ENCODE data around the gene STOM. TPM values are rescaled to one million over a fixed set of nuclear protein-coding genes. Genes with fewer than 3 reads are reported as not detected.

Gene STOM
- total RNA-seq, 1 donor from 2014 or later, result 145 TPM

DNA sequence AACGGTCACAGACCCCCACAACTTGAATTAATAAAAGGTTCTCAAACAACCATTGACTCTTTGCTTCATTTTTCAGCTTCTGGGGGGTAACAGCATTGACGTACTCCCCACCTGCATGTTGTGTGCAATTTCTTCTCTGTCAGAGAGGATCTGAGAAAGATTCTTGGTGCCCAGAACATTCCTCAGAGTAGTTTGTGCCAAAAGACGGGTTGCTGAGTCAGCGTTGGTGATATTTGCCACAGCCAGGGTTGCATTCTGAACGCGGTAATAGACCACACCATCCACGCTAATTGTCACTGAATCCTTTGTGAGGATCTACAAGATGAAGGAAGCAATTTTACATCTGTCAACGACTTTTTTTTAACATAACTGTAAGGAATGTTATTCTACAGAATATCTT is 21.0 kb downstream of the STOM start:
- DNase-seq (ENCODE audit: low spot score), result no peak

DNA sequence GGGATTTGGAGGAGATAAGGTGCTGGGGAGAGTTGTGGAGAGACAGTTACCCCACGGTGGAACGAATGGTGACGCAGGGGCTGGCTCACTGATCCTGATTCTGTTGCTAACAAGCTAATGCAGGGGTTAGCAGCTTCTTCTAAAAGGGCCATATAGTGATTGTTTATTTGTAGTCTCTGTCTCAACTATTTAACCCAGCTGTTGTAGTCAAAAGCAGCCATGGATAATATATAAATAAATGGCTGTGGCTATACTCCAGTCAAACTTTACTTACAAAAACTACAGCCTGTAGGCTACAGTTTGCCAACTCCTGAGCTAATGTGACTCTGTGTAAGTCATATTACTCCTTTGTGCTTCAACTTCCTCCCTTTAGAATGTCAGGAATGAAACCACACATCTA is 21.8 kb downstream of the STOM start:
- DNase-seq (ENCODE audit: low spot score), result peak; percentile 56

DNA sequence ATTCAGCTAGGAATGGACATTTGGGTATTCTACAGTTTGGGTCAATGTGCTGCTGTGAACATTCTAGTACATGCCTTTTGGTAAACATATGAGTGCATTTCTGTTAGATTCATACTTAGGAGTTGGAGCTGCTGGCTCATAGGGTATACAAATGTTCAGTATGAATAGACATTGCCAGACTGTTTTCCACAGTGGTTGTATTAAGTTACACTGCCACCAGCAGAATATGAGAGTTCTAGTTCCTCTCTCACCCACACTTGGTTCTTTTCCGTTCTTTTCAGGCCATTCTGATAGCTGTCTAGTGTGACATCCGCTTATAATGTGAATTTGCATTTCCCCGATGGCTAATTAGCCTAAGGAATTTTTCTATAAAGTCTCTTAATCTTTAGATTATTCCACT is 25.0 kb downstream of the STOM start:
- DNase-seq (ENCODE audit: low spot score), result no peak

DNA sequence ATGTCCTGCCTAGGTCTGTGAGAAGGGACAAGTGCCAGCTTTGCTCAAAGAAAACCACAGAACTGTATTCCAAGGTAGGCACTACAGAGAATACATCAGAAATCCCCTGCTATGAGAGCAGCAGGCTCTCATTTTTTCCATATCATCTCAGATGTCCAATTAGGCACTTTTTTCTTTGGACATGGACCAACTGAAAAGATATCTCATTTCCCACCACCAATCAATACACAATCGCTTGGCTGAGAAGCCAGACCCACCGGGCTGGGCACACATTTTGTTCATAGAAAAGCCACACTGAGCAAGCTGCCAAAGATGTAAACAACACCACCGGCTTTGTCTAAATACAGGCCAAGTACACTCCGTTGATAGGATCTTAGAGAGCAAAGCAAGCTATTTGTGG is 25.9 kb downstream of the STOM start:
- DNase-seq (ENCODE audit: low spot score), result no peak

DNA sequence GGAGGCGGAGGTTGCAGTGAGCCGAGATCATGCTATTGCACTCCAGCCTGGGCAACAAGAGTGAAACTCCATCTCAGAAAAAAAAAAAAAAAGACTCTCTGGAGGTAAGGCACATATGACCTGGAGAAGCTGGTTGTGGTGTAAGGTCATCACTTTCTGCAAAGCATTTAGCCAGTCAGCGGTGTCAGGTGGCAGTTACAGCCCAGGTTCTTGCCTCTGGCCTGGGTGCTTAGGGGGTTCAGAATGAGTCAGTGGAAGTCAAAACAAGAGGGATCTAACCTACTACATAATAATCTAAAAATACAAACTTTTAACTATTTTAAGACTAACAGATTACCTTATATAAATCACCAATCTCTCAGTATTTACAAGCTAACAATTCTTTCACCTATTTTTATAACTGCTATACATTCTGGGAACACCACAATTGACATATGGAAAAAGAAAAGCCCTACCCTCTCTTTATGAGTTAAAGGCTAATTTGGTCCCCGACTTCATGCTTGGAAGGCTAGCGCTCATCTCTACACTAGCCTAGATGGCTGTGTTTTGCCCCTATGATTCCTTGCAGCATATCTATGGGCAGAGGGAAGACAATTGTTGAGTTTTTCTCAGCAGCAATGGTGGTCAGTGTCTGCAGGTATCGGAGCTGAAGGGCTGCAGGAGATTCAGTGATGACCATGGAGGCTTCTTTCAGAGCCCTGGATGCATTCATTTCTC is 29.2 kb downstream of the STOM start:
- no peak for DNase-seq (ENCODE audit: low spot score)

DNA sequence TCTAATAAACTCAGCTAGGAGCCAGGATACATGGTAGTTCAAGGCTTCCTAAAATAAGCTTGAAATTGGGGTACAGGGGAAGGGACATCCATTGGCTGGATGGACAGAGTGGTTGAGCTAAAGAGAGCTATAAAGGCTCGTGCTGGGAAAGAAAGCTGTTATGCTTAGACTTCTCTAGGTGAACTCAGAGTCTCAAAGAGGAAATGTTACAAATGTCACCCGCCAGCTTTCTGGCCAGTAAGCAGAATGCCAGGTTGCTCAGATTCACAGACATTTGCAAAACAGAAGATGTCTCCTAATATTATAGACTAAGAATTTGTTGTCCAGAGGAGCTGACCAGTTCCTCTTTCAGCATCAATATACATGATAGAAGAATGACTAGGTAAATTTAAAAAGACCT is 30.6 kb downstream of the STOM start:
- no peak for DNase-seq (ENCODE audit: low spot score)

DNA sequence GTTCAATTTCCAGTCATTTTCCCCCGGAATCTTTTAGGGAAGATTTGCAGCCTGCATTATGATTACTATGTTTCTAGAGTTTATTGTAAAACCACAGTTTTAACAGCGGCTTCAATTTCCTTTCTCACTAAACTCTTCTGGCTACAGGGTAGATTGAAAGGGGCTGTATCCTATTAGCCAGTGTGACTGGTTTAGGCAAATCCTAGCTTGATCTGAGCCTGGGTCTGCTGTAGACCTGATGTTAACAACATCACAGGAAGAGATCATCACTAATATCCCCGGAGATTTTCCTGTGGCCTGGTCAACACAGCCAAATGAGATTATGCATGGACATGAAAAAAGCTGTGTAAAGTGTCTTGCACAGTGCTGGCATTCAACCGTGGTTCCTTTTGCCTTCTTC is 33.4 kb downstream of the STOM start:
- peak; percentile 89 for DNase-seq (ENCODE audit: low spot score)

DNA sequence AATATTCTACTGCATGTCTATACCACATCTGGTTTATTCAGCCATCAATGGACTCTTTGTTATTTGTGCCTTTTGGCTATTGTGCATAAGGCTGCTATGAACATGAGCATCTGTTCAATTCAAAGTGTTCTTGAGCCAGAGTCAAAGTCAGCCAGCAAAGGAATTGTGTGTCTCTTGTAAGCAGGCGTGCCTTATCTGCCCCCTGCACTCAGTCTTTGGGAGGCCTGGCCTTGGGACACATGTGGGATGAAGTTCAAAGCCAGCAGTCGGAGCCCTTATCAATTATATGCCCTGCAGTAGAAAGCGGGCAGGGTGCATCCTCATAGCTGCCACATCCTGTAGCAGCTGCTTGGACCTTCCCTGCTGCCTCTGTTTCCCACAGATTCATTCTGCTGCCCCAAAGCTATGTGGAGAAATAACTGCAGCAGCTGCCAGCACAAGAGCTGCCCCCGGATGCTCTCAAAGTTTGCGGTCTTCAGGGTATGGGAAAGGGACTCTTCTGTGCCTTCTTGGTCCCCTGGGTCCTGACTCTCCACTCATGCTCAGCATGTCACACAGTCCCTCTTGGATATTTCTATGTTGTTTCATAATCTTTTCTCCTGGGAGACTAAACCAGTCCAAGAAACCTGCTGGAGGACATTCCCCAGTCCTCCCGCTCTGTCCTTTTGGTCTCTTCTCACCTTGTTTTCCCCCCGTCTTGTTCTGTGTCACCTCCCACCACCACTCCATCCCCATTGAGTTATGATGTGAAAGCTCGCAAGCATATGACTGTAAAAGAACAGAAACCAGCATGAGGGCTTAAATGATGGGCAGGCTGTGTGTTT is 35.9 kb downstream of the STOM start:
- DNase-seq (ENCODE audit: low spot score), result no peak

DNA sequence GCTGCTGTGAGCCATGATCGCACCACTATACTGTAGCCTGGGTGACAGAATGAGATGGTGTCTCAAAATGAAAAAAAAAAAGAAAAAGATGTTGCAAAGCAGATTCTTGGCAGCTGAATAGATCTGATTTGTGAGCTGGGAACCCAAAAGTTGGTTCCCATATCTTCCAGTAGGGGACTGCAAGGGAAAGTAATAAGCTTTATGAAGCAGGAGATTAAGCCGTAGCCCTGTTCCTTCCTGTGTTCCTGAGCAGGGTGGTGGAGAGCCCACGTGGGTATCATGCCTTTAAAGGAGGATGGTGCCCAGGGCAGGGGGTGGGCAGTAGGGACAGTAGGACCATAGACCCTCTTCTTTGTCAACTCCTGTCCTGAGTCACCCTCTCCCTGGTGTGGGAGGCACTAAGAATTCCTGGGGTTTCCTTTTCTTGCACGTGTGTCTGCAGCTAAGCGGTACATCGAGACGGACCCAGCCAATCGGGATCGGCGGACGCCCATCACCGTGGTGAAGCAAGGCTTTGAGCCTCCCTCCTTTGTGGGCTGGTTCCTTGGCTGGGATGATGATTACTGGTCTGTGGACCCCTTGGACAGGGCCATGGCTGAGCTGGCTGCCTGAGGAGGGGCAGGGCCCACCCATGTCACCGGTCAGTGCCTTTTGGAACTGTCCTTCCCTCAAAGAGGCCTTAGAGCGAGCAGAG is 37.9 kb downstream of the STOM start:
- DNase-seq (ENCODE audit: low spot score), result peak; percentile 59

DNA sequence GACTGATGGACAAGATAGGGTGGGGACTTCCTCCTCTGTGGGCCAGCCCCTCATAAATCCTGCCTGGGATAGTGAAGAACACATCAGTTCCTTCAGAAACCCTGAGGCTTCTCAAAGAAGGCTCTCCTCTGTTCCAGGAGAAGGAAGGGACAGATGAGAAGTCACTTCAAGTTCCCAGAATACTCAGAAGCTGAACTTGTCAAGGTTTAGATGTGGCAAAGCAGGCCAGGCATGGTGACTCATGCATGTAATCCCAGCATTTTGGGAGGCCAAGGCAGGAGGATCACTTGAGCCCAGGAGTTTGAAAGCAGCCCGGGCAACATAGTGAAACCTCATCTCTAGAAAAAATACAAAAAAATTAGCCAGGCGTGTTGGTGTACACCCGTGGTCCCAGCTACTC is 38.5 kb downstream of the STOM start:
- DNase-seq (ENCODE audit: low spot score), result no peak

DNA sequence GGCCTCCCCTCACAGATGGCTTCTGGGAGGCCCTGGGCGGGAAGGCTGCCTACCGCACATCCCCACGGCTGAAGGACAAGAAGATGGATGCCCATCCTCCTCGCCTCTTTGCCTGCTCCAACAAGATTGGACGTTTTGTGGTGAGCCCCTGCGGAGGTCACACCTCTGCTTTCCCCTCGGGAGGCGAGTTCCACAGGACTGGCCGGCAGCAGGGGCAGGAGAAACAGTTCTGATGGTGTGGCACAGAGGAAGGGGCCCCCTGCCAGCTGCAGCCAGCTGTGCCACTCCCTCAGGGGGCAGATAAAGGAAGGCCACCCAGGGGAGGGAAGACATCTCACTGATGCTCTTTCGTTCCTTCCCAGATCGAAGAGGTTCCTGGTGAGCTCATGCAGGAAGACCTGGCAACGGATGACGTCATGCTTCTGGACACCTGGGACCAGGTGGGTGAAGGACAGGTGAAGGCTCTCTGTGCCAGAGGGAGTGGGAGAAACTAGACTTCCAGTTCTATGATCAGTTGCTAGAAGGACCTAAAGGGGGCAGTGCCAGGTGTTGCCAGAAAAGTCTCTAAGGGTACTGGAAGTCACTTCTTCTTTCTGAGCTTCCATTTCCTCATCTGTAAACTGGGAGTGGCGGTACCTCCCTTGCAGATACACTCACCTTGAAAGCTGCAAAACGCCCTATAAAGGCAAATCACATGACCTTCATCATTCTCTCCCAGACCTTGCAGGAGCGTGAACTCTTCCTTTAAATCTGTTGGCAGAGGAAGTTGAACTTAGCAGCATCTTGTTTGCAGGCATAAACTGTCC is 41.0 kb downstream of the STOM start:
- DNase-seq (ENCODE audit: low spot score), result no peak

DNA sequence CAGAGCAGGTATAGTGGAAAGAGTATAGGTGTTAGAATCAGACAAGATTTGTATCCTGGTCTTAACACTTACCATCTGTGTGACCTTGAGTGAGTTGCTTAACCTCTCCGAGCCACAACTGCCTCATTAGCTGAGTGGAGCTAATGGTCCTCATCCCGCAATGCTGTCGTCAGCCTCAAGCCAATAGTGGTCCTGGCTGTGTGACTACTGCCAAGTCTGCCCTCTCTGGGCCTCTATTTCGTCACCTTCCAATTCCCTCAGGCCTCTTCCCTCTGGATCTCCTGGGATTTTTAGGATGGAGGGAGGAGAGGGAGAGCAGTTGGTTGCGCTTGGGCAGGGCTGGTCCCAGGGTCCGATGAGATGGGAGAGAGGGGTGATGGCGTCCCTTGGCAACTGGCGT is 41.6 kb downstream of the STOM start:
- DNase-seq (ENCODE audit: low spot score), result no peak

DNA sequence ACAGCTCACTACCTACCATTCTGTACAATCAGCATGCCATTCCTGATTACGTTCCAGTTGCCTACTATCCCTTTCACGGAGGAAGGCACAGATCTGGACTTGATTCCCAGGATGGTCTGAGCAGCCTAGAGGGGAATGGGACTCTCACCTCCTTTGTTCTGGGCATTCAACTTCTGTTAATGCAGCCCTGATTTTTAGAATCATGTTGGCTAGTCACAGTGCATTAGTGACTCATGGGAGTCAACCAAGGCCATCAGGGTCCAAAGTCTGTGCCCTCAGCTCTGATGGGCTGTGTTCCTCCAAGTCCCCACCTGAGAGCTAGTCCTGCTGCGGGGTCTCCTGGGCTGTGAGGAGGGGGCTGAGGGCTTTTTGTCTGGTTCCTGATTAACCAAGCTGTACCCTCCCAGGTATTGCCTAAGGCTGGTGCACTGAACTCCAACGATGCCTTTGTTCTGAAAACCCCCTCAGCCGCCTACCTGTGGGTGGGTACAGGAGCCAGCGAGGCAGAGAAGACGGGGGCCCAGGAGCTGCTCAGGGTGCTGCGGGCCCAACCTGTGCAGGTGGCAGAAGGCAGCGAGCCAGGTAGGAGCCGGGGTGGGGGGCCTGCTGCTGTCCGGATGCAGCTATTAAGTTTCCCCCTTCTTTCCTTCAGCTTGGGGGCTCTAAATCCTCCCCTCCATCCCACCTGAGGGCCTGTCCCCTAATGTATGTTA is 43.0 kb downstream of the STOM start:
- no peak for DNase-seq (ENCODE audit: low spot score)

DNA sequence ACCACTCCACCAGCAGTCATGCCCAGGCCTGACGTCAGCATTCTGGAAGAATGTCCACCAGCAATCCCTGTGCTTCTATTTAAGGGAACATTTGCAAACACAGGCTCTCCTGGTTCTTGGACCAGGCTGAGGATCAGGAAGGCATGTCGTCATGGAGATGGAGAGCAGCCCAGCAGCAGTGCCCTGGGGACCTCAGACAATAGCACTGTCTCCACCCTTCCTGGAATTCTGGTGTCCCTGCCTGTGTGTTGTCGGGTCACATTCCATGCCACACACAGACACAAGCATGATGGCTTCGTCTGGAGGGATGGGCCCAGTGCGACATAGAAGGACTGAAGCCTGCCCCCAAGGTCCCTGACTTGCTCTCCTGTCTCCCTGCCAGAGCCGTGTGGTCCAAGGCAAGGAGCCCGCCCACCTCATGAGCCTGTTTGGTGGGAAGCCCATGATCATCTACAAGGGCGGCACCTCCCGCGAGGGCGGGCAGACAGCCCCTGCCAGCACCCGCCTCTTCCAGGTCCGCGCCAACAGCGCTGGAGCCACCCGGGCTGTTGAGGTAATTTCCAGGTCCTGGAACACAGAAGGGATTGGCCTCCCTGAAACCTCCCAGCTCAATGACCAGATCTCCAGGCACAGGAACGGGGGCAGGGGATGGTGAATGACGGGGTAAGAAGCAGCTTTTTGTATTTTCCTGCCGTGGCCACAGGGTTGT is 43.8 kb downstream of the STOM start:
- DNase-seq (ENCODE audit: low spot score), result peak; percentile 85

DNA sequence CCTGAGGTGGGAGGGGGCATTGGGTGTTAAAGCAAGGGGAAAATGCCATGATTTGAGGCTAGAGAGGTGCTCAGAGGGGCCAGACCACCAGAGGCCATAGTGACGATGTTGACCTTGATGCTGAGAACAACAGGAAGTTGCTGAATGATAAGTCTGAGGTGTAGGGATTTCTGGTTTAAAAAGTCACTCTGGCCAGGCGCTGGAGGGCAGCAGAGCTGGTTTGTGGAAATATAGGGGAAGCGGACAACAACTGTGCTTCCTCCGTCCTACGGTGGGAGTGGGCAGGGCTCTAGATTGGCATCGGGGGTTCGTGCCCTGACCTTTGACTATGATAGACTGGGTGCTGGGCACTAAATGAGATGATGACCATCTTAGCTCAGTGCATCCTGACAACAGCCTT is 44.7 kb downstream of the STOM start:
- DNase-seq (ENCODE audit: low spot score), result no peak

DNA sequence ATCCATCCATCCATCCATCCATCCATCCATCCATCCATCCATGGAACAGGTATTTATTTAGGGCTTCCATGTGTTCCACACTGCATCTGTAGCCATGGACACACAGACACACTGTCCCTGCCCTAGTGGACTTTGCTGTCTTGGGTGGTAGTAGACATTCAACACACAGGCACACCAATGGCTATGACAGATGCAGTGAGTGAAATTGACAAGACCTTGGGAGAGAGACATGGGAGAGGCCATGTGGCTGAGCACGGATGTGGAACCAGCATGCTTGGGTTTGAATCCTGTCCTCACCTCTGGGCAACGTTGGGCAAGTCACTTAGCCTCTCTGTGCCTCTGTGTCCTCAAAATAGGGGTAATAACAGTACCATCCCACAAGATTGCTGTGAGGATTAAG is 45.3 kb downstream of the STOM start:
- DNase-seq (ENCODE audit: low spot score), result no peak

DNA sequence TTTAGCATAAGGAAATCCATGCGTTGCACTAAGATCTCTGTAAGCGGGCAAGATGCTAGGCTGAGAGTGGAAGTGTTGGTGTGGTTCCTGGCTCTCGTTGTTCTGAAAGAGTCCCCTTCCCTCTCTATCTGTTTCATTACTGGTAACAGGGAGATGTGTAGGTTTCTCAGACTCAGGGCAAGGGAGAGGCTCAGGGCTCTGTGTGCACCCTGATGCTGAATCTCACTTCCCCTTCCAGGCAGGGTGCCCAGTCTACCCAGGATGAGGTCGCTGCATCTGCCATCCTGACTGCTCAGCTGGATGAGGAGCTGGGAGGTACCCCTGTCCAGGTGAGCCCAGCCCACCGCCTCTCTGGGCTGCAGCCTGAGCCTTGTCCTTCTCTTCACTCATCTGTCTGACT is 45.7 kb downstream of the STOM start:
- DNase-seq (ENCODE audit: low spot score), result no peak

DNA sequence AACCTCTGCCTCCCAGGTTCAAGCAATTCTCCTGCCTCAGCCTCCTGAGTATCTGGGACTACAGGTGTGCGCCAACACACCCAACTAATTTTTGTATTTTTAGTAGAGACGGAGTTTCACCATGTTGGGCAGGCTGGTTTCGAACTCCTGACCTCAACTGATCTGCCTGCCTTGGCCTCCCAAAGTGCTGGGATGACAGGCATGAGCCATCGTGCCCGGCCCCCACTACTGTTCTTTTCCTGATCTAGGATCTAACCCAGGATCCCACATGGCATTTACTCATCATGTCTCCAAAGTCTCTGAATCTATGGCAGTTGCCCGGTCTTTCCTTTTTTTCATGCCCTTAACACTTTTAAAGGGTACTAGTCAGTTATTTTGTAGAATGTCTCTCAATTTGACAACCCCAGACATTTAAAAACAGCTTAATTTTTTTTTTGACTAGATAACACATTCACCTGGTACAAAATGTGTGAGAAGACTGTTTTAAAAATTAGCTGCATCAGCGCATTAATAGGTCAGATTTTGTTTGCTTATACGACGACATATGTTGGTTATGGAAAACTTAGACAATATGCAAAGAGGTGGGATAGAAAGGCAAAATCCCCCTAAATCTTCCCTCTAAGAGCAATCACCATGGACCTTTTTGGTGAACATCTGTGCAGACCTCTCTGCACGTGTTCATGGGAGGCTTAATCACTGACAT is 46.5 kb downstream of the STOM start:
- DNase-seq (ENCODE audit: low spot score), result no peak

DNA sequence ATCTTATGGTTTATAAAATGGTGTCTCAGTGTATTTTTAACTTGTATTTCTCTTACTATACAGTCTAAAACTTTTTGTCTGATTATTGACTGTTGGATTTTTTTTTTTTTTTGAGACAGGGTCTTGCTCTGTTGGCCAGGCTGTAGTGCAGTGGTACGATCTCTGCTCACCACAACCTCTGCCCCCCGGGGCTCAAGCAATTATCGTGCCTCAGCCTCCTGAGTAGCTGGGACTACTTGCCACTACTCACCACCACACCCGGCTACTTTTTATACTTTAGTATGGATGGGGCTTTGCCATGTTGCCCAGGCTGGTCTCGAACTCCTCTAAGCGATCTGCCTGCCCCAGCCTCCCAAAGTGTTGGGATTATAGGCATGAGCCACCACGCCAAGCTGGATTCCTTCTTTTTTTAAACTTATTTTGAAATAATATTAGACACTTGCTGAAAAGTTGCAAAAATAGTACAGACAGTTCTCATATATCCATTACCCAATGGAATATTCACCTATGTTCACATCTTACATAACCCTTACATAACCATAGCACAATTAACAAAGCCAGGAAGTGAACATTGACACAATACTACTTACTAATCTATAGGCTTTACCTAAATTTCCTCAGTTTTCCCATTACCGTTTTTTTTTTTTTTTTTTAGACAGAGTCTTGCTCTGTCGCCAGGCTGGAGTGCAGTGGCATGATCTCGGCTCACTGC is 47.2 kb downstream of the STOM start:
- DNase-seq (ENCODE audit: low spot score), result no peak
